Measurements from ENCODE around the gene GPX7. TPM values are rescaled to one million over a fixed set of nuclear protein-coding genes. Genes with fewer than 3 reads are reported as not detected.

Gene GPX7
- total RNA-seq, 1 donor from 2014 or later: 96.8 TPM

GRCh38 chr1:52588027-52588426 is 14.1 kb upstream of the GPX7 start:
- DNase-seq (ENCODE audit: low spot score): no peak

DNA sequence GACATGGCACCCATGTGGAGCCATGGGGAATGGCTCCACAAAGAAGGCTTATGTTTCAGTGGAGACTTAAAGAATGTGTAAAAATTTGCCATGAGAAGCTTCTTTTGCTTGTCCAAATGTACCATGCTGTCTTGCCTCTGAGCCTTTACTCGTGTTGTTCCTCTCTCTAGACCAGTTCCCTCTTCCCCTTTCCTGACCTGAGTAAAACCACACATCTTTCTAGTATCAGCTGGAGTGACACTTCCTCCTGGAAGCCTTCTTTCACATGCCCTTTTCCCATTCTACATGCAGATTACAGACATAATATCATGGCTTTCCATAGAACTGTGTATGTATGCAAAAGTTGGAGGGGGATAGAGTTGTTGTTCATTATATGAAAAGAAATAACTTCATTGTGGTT is 13.6 kb upstream of the GPX7 start:
- no peak for DNase-seq (ENCODE audit: low spot score)

DNA sequence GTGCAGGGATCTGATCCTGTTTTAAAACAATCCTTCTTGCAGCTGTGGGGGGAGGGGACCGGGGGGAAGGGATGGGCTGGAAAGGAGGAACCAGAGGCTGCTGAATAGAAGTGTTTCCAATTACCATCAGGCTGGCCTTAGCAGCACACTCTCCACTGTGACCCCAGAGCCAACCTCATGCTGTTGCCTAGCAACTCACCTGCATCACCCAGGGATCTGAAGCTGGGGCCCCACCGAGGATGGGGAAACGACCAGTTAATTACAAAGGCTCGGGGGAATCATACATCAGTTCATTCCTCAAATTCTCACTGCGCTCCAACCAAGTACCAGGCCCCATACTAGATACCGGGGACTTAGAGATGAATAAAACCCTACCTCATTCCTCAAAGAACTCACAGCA is 11.9 kb upstream of the GPX7 start:
- DNase-seq (ENCODE audit: low spot score): no peak

- DNase-seq (ENCODE audit: low spot score): no peak
Measured at GRCh38 chr1:52592637-52593323, 9.4 kb upstream of the GPX7 start.

- no peak for DNase-seq (ENCODE audit: low spot score)
Measured at GRCh38 chr1:52593495-52593894, 8.7 kb upstream of the GPX7 start.

- DNase-seq (ENCODE audit: low spot score): no peak
Measured at GRCh38 chr1:52595061-52595460, 7.1 kb upstream of the GPX7 start.

- DNase-seq (ENCODE audit: low spot score): no peak
Measured at GRCh38 chr1:52597912-52598311, 4.3 kb upstream of the GPX7 start.

DNA sequence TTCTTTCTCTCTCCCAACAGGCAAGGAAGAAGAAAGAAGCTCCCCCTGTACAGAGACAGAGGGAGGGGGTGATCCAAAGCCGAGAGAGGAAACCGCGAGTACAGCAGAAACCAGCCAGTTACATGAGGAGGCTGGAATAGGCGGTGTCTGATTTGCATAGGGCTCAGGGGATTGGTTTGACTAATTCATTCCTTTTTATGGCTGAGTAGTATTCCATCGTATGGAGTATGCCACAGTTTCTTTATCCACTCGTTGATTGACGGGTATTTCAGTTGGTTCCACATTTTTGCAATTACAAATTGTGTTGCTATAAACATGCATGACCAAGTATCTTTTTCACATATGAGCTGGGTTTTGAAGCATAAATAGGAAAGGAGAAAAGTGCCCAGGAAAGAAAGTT is 3.4 kb upstream of the GPX7 start:
- DNase-seq (ENCODE audit: low spot score): no peak

DNA sequence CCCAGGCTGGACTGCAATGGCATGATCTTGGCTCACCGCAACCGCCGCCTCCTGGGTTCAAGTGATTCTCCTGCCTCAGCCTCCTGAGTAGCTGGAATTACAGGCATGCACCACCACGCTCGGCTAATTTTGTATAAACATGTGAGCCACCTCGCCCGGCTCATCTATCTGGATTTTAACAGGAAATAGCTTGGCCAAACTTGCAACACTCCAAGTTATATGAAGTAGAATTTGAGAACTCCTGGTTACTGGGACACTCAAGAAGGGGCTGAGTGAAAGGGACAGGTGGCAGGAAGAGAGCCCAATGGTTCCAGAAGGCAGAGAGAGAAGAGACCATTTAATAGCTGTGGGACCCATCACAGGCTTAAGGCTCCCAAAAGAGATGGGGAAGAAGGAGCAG is 2.9 kb upstream of the GPX7 start:
- DNase-seq (ENCODE audit: low spot score): no peak

DNA sequence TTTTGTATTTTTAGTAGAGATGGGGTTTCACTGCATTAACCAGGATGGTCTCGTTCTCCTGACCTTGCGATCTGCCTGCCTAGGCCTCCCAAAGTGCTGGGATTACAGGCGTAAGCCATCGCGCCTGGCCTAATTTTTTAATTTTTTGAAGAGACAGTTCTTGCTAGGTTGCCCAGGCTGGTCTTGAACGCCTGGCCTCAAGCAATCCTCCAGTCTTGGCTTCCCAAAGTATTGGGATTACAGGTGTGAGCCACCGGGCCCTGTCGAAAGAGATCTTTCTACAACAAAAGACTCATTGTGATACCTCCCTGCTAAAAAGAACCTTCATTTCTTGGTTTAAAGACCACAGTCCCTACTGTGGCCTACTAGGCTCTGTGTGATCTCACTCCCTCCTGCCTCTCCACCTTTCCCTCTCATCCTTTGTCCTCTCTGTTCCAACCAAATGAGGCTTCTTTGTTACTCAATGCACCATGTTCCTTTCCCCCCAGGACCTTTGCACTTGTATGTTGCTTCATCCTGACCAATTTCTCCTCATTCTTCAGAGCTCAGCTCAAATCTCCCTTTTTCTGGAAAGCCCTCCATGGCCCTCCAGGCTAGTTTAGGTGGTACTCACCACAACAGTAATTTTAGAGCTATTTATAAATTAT is 1.5 kb upstream of the GPX7 start:
- DNase-seq (ENCODE audit: low spot score): no peak

DNA sequence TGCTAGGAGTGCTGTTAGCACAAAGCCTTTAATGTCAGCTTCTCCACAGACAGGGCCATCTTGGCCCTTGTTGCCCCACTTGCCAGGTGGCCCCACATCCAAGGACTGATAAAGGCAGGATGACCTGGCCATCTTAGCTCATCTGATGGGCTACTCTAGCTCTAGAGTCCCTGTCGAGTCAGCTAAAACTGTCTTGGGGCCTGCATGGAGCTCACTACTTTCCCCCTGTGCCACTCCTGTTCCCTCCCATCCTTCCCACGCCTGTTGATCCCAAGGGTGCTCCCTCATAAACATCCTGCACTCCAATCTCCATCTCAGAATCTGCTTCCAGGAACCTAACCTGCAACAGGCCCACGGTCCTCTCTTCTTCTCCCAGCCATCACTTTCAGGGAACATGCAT is 652 bp upstream of the GPX7 start:
- DNase-seq (ENCODE audit: low spot score): no peak

GRCh38 chr1:52602856-52603600 is 857 bp downstream of the GPX7 start:
- DNase-seq (ENCODE audit: low spot score): peak; percentile 43

DNA sequence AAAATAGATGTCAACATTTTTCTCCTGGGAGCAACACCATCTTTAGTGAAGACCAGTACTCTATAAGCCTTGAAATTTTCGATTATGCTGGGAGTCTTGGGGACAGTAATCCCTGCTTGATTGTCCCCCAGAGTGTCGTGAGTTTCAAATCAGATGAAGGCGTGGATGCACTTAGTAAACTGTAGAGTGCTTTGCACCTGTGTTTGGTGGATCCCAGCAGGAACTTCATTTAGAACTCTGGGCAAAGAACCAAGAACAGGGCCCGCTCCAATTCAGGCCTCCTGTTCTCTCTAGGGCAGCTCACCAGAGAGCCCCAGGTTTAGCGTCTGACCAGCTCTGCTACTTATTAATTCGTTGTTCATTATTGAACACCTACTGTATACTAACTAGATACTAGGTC is 1.5 kb downstream of the GPX7 start:
- no peak for DNase-seq (ENCODE audit: low spot score)

DNA sequence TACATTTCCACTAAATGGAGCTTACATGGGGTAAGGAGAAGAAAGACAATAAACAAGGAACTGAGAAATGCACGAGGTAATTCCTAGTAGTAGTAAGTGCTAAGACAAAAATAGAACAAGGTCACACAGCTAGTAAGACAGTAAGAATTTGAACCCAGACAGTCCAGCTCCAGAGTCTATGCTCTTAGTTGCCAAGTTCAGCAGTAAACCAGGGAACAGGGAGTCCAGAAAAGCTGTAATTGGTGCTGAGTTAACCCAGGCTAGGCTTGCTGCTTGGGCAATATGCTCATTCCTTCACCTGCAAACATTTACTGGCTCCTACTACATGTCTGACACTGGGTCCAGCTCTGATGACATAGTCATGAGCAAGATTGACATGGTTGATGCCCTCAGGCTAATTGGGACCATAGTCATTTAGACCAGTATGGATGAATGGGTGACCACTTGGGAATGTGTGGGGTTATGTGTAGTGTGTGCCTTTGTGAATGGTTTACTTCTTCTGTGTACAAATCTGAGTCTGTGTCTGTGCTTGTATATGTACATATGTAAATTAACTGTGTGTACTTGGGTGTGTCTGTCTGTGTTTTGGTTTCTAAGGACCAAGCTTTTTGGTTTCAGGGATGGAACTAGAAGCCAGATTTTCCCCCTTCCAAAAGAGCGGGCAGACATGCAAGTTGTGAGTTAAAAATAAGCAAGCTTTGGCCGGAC is 2.0 kb downstream of the GPX7 start:
- no peak for DNase-seq (ENCODE audit: low spot score)

DNA sequence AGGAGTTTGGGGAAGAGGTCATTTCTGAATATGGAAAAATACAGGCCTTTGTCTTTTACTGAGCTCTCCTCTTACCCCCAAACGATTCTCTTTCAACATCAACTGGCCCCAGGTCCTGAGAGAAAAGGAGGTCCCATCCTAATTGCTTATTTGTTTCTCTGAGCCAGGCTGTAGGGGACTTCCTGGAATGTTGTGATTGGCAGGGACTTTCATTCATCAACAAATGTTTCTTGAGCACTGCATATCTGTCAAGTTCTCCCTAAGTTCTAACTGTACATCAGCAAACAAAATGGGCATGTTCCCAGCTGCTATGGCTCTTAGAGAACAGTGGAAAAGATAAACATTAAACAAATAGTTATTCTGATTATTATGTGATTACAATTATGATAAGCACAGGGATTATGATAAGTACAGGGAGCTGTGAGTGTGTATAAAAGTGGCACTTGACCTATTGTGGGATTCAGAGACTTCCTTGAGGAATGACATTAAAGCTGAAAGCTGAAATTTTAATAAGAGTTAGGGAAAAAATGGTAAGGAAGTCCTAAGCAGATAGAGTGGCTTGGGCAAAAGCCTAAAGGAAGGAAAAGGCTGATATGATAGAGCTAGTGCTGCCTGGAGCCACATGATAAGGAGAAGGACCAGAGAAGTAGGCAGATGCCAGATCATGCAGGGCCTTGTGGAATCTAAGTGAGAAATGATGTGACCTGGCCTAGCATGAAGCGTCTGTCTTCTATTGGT is 11.6 kb downstream of the GPX7 start:
- DNase-seq (ENCODE audit: low spot score): no peak

DNA sequence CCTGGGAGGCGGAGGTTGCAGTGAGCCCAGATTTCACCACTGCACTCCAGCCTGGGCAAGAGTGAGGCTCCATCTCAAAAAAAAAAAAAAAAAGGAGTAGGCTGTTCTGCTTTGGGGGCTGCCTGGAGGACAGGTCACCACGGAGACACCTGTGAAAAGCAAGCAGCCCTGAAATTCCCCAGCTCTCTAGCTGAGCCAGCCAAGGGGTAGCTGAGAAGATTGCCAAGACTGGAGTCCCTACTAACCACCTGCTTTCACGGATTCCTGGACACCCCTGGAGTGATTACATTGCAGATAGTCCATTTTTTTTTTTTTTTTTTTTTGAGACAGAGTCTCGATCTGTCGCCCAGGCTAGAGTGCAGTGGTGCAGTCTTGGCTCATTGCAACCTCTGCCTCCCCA is 12.5 kb downstream of the GPX7 start:
- DNase-seq (ENCODE audit: low spot score): no peak

DNA sequence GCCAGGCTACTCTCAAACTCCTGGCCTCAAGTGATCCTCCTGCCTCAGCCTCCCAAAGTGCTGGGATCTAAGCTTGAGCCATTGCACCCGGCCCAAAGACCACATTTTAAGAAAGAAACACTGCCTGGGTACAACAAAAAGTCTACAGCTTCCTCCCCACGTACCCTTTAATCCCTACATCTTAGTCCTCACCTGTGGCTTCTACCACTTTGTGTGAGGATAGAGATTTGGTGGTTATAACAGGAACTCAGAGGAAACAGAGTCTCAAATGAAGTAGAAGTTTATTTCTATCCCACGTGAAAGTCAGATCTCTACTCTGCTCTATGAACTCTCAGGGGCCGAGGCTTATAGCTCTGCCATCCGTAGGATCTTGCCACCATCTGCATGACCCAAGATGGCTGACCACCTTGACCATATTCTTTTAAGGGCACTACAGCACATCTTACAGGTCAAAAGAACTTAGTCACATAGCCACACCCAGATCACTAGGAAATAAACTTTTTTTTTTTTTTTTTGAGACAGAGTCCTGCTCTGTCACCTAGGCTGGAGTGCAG is 13.4 kb downstream of the GPX7 start:
- DNase-seq (ENCODE audit: low spot score): no peak

GRCh38 chr1:52621950-52622349 is 19.8 kb downstream of the GPX7 start:
- DNase-seq (ENCODE audit: low spot score): no peak

- no peak for DNase-seq (ENCODE audit: low spot score)
Measured at GRCh38 chr1:52623812-52624211, 21.6 kb downstream of the GPX7 start.

DNA sequence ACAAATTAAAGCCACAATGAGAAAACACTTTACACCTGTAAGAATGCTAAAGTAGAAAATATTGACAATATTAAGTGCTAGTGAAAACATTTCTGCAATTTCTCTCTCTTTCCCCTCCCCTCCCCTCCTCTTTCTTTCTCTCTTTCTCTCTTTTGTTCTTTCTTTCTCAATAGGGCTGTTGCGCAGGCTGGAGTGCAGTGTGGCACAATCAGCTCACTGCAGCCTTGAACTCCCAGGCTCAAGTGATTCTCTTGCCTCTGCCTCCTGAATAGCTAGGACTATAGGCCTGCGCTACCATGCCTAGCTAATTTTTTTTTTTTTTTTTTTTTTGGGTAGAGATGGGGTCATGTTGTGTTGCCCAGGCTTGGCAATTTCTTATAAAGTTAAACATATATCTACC is 24.9 kb downstream of the GPX7 start:
- no peak for DNase-seq (ENCODE audit: low spot score)

DNA sequence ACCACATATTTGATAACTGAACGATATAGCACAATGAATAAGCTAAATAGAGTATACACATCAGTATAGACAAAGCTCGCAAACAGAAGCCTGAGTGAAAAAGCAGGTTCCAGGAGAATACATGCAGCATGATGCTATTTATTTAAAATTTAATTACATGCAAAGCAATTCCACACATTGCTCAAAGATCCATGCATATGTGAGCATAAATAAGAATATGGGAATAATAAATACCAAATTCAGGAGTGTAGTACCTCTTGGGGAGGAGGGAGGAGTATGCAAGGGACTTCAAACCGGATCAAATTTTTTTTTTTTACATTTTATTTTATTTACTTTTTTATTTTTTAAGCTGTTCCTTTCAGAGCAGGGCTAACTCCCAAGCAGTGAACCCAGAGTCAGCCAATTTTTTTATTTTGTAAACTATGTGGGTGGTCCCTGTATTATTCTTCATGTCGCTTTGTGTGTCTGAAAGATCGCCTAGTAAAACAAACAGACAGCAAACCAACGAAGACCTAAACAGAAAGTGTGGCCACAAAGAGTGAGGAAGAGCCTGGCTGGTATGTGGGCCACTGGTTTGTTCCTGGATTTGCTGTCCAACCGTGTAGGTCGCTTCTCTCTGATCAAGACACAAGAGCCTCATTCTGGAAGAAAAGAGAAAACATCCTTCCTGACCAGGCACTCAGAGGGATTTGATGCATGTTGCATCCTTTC is 26.6 kb downstream of the GPX7 start:
- DNase-seq (ENCODE audit: low spot score): no peak
